ENCODE results near the gene OR10G3.

- TF ChIP-seq GABPA (IDR thresholded peaks at IDR 0.05; ENCODE audit: low read depth) (no peak), REST (IDR thresholded peaks at IDR 0.05; ENCODE audit: insufficient replicate concordance, low read depth) (no peak), POLR2AphosphoS5 (IDR thresholded peaks at IDR 0.05; ENCODE audit: low read depth) (no peak), SPI1 (IDR thresholded peaks at IDR 0.05; ENCODE audit: borderline replicate concordance, low read depth) (no peak)
- TF ChIP-seq, protein P1, sequence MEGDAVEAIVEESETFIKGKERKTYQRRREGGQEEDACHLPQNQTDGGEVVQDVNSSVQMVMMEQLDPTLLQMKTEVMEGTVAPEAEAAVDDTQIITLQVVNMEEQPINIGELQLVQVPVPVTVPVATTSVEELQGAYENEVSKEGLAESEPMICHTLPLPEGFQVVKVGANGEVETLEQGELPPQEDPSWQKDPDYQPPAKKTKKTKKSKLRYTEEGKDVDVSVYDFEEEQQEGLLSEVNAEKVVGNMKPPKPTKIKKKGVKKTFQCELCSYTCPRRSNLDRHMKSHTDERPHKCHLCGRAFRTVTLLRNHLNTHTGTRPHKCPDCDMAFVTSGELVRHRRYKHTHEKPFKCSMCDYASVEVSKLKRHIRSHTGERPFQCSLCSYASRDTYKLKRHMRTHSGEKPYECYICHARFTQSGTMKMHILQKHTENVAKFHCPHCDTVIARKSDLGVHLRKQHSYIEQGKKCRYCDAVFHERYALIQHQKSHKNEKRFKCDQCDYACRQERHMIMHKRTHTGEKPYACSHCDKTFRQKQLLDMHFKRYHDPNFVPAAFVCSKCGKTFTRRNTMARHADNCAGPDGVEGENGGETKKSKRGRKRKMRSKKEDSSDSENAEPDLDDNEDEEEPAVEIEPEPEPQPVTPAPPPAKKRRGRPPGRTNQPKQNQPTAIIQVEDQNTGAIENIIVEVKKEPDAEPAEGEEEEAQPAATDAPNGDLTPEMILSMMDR (IDR thresholded peaks at IDR 0.05; ENCODE audit: insufficient read depth, low read length): no peak
Observed at GRCh38 chr14:21524575-21525490, 55.0 kb downstream of the OR10G3 start.
